PFSK-1 (cell line): ENCODE data around the gene EMC7.

Experiments
- FOXP2 ChIP-seq: optimal IDR thresholded peaks from 2 replicates; pipeline ENCODE3; 2011; ENCODE audit warnings: borderline replicate concordance, control low read depth, inconsistent platforms; ENCODE audit not compliant: insufficient read depth; ENCODE audit errors: extremely low read length, extremely low read depth
- POLR2AphosphoS5 ChIP-seq: IDR thresholded peaks from 2 replicates; pipeline ENCODE4 v1.6.1; 2012; ENCODE audit warnings: low read depth, mild to moderate bottlenecking, control low read depth, low read length, moderate library complexity
- SIN3A ChIP-seq: IDR thresholded peaks from 2 replicates; pipeline ENCODE4 v1.6.1; 2012; ENCODE audit warnings: mild to moderate bottlenecking, low read length, moderate library complexity, borderline replicate concordance; ENCODE audit not compliant: insufficient read depth
- TAF1 ChIP-seq: IDR thresholded peaks from 2 replicates; pipeline ENCODE4 v1.6.1; 2012; ENCODE audit warnings: low read length, control low read depth, borderline replicate concordance; ENCODE audit not compliant: insufficient read depth
- TF ChIP-seq, protein P1 (sequence below), 2 experiments: IDR thresholded peaks; 2 replicates each; pipeline versions ENCODE4 v1.6.1 to v1.8.0; 2011 to 2012; ENCODE audit warnings: low read depth in 2 of 2, low read length in 2 of 2, control low read depth in 1 of 2, inconsistent platforms in 1 of 2, mild to moderate bottlenecking in 1 of 2, moderate library complexity in 1 of 2; ENCODE audit not compliant: insufficient read depth in 1 of 2

EMC7 gene

DNA sequence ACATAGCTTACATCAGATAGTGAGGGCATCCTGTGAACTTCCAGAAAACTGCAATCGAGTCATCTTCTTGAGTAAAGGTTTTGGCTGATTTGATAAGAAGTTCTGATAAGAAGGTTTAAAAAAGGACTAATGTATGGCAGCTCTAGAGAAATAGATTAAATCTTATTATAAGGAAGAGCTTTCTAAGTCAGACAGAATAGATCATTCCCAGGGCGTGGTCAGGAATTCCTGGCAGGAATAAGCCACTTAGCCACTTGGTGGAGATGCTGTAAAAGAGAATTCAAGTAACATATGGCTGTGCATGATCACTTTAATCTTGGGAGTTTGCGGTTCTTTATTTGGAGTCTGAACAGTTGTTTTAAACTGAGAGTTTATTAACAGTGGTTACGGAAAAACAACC is 17.6 kb upstream of the EMC7 start:
- TF ChIP-seq TAF1, result no peak
- no peak for TF ChIP-seq FOXP2
- no peak for TF ChIP-seq SIN3A
- TF ChIP-seq POLR2AphosphoS5, result no peak
- TF ChIP-seq, protein P1, sequence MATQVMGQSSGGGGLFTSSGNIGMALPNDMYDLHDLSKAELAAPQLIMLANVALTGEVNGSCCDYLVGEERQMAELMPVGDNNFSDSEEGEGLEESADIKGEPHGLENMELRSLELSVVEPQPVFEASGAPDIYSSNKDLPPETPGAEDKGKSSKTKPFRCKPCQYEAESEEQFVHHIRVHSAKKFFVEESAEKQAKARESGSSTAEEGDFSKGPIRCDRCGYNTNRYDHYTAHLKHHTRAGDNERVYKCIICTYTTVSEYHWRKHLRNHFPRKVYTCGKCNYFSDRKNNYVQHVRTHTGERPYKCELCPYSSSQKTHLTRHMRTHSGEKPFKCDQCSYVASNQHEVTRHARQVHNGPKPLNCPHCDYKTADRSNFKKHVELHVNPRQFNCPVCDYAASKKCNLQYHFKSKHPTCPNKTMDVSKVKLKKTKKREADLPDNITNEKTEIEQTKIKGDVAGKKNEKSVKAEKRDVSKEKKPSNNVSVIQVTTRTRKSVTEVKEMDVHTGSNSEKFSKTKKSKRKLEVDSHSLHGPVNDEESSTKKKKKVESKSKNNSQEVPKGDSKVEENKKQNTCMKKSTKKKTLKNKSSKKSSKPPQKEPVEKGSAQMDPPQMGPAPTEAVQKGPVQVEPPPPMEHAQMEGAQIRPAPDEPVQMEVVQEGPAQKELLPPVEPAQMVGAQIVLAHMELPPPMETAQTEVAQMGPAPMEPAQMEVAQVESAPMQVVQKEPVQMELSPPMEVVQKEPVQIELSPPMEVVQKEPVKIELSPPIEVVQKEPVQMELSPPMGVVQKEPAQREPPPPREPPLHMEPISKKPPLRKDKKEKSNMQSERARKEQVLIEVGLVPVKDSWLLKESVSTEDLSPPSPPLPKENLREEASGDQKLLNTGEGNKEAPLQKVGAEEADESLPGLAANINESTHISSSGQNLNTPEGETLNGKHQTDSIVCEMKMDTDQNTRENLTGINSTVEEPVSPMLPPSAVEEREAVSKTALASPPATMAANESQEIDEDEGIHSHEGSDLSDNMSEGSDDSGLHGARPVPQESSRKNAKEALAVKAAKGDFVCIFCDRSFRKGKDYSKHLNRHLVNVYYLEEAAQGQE (IDR thresholded peaks at IDR 0.05; ENCODE audit: insufficient read depth in 1 of 2, low read depth in 2 of 2, low read length in 2 of 2), result no peak

DNA sequence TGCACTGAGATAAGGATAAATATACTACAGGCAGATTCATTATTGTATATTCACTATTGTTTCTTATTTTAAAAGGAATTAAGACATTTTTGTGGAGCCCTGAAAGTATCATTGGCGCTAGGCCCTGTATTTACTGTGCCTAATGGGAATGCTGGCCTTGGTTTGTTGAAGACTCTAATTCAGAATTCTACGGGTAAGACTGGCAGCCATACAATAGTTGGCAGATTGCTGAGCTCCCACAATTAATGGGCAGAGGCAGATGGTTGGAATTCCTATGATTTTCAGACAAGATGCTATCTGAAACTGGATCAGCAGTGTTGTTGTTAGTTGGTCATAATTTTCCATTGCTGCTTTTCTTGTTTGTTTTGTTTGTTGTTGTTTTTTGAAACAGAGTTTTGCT is 15.0 kb upstream of the EMC7 start:
- TF ChIP-seq TAF1 (no peak), SIN3A (no peak), FOXP2 (no peak), POLR2AphosphoS5 (no peak)
- TF ChIP-seq, protein P1 (IDR thresholded peaks at IDR 0.05; ENCODE audit: insufficient read depth in 1 of 2, low read depth in 2 of 2, low read length in 2 of 2), result no peak

DNA sequence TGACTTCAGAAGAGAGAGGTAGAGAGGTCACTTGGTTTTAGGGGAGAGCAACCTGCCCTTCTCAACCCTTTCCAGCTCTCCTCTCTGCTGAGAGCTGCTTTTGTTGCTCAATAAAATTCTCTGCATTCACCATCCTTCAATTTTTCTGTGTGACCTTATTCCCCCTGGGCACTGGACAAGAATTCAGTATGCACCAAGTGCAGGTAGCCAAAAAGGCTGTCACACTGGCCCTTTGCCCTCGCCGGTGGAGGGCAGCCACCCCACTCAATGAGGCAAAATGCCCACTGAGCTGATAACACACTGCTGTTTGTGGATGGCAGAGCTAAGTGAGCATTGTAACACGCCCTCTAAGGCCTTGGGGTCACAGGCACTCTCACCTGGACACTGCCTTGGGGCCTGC is 13.1 kb upstream of the EMC7 start:
- TF ChIP-seq, protein P1 (IDR thresholded peaks at IDR 0.05; ENCODE audit: insufficient read depth in 1 of 2, low read depth in 2 of 2, low read length in 2 of 2), result no peak
- no peak for TF ChIP-seq SIN3A
- TF ChIP-seq FOXP2, result no peak
- TF ChIP-seq POLR2AphosphoS5, result no peak
- no peak for TF ChIP-seq TAF1

DNA sequence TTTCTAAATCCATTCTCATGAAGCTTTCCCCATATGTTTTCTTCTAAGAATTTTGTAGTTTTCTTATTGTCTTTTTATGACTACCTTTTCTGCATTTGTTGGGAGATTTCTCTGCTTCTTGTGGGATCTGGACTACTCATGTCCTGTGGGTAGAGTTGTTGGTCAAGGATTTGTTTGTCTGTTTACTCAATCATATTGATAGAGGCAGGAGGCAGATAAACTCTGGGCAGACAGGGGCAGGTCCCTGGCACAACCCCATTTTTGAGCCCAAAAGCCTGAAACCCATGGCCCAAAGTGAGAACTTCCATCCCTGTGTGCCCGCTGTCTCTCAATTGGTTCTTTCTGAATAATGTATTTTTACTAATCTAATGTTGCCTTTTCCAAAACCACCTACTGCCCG is 12.6 kb upstream of the EMC7 start:
- TF ChIP-seq SIN3A, result no peak
- no peak for TF ChIP-seq POLR2AphosphoS5
- no peak for TF ChIP-seq TAF1
- TF ChIP-seq FOXP2, result no peak
- TF ChIP-seq, protein P1 (IDR thresholded peaks at IDR 0.05; ENCODE audit: insufficient read depth in 1 of 2, low read depth in 2 of 2, low read length in 2 of 2), result no peak

DNA sequence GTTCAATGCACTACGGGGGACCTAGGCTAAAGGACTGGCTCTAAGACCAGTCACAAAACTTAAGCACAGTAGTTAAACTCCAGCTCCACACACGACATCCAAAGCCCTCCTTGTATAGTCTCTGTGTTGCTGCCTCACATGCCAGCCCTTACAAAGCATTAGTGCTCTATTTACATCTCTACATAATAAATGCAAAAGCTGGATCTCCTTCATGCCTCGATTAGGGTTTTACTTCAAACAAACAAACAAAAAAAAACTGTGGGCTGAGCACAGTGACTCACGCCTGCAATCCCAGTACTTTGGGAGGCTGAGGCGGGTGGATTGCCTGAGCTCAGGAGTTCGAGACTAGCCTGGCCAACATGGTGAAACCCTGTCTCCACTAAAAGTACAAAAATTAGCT is 9.8 kb upstream of the EMC7 start:
- TF ChIP-seq, protein P1 (IDR thresholded peaks at IDR 0.05; ENCODE audit: insufficient read depth in 1 of 2, low read depth in 2 of 2, low read length in 2 of 2), result no peak
- TF ChIP-seq POLR2AphosphoS5 (no peak), SIN3A (no peak), TAF1 (no peak), FOXP2 (no peak)
